ENCODE data around the gene TMEM39B.

- TF ChIP-seq CTCF (IDR thresholded peaks at IDR 0.05), result no peak
- no peak for TF ChIP-seq ATF1 (CRISPR knock-in tag; IDR thresholded peaks at IDR 0.05)
- TF ChIP-seq USF1 (CRISPR knock-in tag; IDR thresholded peaks at IDR 0.05), result no peak
- no peak for TF ChIP-seq STAT6 (CRISPR knock-in tag; conservative IDR thresholded peaks at IDR 0.05; ENCODE audit: low read depth)
- no peak for TF ChIP-seq FOXP4 (CRISPR knock-in tag; IDR thresholded peaks at IDR 0.05)
Measured at GRCh38 chr1:32044234-32044633, 28.5 kb upstream of the TMEM39B start.
